NCI-H460 (cell line): Measurements from ENCODE around the gene F7. TPM values are rescaled to one million over a fixed set of nuclear protein-coding genes. Genes with fewer than 3 reads are reported as not detected.
A peak's percentile ranks its signal among the peaks of the same experiment; 100 is the strongest.
"Not testable (repeated sequence)": the region's sequence is repeated elsewhere in the genome, so short reads cannot be mapped to it uniquely, and the experiment has no call there.

Experiments
- DNase-seq: peaks from one replicate; pipeline ENCODE4 v3.0.0-alpha.2; 2016; ENCODE audit warnings: low read depth; ENCODE audit errors: extremely low read depth
- polyA plus RNA-seq: library from polyadenylated mRNA; depleted of rRNA; stranded (reverse); fragments of >200 nt; gene quantifications from 2 replicates; pipeline ENCODE4 v1.2.3, GENCODE V29; 2014; cell fraction: nucleus; rRNA removed
- total RNA-seq: library from RNA; depleted of rRNA; stranded (reverse); fragments of >200 nt; shearing (Covaris generic); gene quantifications from 2 replicates; pipeline ENCODE4 v1.2.3, GENCODE V29; 2014; rRNA removed

The F7 gene
- 0.07 TPM in 1 of 2 replicates, not detected in the other for total RNA-seq
- polyA plus RNA-seq: 0.11 TPM in 1 of 2 replicates, not detected in the other

DNA sequence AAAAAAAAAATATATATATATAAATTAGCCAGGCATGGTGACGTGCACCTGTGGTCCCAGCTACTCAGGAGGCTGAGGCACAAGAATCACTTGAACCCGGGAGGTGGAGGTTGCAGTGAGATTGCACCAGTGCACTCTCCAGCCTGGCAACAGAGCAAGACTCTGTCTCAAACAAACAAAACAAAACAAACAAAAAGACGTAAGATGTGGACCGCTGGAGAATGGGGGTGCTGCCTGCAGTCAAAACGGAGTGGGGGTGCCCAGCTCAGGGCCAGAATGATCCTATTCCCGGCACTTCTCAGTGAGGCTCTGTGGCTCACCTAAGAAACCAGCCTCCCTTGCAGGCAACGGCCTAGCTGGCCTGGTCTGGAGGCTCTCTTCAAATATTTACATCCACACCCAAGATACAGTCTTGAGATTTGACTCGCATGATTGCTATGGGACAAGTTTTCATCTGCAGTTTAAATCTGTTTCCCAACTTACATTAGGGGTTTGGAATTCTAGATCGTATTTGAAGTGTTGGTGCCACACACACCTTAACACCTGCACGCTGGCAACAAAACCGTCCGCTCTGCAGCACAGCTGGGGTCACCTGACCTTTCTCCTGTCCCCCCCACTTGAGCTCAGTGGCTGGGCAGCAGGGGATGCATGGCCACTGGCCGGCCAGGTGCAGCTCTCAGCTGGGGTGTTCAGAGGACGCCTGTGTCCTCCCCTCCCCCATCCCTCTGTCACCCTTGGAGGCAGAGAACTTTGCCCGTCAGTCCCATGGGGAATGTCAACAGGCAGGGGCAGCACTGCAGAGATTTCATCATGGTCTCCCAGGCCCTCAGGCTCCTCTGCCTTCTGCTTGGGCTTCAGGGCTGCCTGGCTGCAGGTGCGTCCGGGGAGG lies at the start of gene F7:
Gene F7, plus strand, starts transcription at position 760 of the 889 bp plus-strand sequence. Its CDS starts 51 bp downstream, at position 811.
- DNase-seq: no peak

DNA sequence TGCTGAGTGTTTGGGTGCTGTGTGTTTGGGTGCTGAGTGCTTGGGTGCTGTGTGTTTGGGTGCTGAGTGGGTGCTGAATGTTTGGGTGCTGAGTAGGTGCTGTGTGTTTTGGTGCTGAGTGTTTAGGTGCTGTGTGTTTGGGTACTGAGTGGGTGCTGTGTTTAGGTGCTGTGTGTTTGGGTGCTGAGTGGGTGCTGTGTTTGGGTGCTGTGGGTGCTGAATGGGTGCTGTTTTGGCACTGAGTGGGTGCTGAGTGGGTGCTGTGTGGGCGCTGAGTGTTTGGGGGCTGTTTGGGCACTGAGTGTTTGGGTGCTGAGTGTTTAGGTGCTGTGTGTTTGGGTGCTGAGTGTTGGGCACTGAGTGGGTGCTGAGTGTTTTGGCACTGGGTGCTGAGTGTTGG lies 48.5 kb upstream of the F7 start:
- no peak for DNase-seq

DNA sequence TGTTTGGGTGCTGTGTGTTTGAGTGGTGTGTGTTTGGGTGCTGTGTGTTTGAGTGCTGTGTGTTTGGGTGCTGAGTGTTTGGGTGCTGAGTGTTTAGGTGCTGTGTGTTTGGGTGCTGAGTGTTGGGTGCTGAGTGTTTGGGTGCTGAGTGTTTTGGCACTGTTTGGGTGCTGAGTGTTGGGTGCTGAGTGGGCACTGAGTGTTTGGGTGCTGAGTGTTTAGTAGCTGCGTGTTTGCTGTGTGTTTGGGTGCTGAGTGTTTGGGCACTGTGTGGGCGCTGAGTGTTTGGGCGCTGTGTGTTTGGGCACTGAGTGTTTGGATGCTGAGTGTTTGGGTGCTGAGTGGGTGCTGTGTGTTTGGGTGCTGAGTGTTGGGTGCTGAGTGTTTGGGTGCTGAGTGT lies 48.0 kb upstream of the F7 start:
- DNase-seq: not testable (repeated sequence)

DNA sequence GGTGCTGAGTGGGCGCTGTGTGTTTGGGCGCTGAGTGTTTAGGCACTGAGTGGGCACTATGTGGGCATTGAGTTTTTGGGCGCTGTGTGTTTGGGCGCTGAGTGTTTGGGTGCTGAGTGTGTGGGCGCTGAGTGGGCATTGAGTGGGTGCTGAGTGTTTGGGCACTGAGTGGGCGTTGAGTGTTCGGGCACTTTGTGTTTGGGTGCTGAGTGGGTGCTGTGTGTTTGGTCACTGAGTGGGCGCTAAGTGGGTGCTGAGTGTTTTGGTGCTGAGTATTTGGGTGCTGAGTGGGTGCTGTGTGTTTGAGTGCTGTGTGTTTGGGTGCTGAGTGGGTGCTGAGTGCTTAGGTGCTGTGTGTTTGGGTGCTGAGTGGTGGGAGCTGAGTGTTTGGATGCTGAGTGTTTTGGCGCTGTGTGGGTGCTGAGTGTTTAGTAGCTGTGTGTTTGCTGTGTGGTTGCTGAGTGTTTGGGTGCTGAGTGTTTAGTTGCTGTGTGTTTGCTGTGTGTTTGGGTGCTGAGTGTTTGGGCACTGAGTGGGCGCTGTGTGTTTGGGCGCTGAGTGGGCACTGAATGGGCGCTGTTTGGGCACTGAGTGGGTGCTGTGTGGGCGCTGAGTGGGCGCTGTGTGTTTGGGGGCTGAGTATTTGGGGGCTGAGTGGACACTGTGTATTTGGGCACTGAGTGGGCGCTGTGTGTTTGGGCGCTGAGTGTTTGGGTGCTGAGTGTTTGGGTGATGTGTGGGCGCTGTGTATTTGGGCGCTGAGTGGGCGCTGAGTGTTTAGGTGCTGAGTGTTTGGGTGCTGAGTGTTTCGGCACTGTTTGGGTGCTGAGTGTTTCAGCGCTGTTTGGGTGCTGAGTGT lies 47.2 kb upstream of the F7 start:
- no peak for DNase-seq

DNA sequence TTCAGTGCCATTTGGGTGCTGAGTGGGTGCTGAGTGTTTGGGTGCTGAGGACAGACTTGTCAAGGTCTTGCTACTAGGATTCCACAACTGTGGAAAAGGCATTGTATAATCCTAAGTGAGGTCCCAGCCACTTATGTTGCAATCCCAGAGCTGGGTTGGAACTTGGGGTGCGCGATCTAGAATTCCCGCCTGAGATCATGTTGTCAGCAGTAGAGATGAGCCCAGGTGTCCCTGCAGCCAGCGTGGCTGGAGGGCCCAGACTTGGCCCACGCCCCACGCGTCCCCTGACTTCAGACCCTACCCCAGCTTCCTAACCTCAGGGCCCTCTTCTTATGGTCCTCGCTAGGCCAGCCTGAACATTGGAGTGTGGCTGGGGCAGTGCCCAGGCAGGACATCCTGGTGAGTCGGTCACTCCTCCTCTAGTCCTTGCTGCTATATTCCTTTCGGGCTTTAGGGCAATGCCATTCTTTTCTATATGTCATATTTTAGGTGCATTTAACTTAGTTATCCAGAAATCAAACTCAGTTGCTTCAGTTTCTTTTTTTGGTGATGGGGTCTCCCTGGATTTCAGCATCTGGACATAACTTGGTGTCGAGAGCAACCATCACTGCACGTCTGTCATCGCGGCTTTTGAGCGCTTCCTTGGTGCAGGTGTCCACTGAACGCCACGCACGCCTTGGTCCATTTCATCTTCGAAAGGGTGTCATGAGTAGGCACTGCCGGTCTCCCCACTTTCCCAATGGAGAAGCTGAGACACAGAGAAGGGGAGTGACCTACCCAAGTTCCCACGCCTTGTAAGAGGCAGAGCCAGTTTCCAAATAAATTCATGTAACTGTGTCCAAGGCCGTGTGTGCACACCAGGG lies 46.4 kb upstream of the F7 start:
- DNase-seq: no peak

DNA sequence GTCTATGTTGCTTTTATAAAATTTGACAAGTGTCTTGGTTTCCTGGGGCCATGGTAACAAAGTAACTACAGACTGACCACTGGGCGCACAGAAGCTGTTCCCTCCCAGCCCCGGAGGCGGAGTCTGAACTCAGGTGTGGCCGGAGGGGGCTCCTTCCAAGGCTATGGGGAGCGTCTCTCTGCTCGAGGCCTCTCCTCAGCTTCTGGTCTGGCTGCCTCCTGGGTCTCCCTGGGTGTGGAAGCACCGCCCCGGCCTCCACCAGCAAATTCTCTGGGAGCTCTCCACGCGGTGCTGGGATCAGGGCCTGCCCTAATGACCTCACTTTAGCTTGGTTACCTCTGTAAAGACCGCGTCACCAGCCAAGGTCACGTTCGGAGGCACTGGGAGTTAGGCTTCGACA lies 45.7 kb upstream of the F7 start:
- no peak for DNase-seq

DNA sequence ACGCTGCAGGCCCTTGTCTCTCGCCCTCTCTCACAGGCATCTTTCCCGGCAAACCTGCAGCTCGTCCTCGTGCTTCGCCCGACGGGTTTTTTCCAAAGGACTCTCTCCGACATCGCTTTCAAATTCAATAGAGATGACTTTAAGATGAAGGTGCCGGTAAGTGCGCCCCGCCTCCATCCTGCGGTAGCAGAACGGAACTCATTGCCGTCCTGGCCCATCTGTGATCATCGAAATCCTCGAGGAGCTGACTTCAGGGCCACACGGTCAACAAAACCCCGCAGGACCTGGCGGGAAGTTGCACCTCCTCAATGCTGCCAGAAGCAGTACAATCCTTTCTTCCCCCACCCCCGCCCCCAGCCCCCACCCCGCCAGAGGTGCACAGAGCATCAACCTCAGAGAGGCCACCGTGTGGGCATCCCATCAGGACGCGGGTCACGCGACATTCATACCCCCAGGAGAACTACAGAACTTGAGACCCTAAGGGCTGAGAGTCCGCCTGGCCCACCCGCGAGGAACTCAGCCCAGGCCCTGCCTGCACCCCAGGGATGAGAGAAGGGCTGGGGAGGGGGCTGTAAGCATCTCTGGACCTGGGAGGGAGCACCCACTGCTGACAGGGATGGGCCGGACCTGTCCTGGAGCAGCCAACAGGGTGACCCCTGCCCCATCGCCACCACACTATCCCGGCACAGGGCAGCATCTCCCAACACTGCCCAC lies 44.9 kb upstream of the F7 start:
- no peak for DNase-seq

DNA sequence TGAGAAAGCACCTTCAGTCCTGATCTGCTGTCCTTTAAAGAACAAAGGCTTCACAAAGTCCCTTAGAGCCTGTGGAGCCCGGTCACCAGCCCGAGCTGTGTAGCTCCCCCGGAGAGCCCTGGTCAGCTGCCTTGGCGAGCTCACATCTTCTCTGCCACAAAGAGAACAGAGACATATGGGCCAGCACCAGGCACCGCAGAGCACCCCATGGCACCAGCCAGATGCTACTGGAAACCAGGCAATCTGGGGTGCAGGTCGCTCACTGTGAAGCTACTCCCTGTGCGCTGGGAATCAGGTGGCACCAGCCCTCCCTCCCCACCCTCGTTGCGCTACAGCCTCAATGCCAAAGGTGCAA lies 44.3 kb upstream of the F7 start:
- no peak for DNase-seq

DNA sequence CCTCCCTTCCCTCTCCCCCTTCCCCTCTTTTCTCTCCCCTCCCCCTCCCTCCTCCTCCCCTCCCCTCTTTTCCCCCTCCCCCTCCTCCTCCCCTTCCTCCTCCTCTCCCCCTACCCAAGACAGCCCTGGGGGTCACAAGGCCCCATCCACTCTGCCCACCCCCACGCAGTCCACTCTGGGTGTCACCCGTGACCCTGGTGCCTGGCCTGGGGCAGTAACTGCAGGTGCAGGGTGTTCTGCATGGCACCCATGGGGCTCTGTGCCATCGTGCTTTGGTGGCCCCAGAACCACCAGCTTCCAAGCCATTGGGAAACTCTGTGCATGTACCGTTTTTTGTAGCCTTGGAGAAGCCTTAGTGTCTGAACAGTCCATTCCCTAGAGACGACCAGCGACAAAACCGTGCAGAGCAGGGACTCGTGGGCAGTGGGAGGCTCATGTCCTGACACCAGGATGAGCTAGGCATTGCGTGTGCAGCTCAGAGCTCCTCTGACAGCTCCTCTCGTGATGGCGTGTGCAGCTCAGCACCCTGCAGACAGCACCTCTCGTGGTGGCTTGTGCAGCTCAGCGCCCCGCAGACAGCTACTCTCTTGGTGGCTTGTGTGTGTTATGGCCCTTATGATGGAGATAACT lies 43.7 kb upstream of the F7 start:
- DNase-seq: no peak

DNA sequence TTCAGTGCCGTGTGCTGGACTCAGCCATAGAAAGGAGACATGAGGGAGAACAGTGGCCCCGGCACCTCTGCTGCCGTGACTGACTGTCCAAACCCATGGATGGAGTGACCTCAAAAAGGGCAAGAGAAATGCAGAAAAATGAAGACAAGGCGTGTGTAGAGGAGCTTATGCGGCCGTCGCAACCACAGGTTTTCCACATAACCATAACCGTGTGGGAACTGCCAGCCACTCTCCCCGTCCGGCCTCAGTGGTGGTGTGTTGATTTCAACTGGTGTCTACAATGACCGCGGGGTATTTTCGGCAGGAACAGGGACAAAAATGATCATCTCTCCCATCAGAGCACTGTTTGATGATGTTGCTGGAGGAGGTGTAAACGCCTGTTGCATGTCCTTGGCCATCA lies 42.9 kb upstream of the F7 start:
- DNase-seq: no peak

DNA sequence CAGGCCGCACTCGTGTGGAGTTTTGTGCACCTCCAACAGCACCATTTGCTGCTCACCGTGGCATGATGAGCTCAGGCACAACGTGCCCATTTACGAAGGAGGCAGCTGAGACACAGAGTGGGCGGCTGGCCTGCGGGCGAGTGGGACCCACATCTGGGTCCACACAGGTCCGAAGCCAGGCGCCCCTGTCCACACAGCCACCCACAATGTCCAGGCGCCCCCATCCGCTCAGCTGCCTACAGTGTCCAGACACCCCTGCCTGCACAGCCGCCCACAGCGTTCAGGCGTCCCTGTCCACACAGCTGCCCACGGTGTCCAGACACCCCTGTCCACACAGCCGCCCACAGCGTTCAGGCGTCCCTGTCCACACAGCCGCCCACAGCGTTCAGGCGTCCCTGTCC lies 42.5 kb upstream of the F7 start:
- DNase-seq: no peak

DNA sequence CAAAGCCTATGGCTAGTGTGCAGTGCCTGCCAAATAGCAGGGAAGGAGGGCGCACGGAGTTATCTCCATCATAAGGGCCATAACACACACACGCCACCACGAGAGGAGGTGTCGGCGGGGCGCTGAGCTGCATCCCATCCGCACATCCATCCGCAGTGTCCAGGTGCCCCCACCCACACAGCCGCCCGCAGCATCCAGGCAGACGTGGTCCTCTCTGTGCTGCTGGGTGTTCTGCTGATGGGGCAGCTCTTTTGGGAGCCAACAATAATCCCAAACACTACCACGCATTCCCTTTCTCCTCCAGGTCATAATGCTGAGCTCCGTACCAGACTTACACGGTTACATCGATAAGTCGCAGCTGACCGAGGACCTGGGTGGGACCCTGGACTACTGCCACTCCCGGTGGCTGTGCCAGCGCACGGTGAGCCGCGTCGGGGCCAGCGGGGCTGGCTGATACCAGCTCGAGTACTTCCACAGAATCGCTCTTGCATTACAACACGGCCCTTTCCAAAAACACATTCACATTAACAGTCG lies 41.5 kb upstream of the F7 start:
- no peak for DNase-seq

DNA sequence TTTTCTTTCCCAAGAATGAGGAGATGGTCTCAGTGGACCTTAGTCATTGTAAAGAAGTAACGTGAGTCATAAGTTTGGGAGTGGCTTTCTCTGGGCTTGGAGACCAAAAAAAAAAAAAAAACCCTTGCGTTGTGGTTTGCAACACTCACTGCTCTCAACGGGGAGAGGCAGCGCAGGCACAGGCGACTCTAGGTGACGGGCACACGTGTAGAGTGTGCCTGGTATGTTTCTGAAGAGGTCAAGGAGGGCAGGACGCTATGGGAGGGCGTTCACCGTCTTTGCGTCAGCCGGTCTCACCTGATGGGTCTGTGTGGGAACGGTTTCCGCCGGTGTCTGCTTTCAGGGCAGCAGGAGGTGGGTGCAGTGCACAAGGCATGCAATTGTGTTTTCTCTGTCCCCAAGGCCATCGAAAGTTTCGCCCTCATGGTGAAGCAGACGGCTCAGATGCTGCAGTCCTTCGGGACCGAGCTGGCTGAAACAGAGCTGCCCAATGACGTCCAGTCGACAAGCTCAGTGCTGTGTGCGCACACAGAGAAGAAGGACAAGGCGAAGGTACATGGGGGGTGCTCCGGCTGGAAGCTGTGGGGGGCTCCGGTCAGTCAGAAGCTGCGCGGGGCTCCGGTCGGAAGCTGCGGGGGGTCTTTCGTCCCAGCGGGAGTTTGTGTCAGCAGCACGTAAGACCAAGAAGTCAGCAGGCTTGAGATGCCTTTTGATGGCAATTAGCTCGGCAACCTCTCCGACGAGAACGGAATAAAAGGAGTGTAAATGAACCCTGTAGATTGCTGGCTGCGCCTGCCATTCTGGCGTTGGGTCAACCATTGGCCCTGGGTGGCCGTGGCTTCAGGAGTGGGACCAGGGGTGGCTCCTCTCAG lies 40.8 kb upstream of the F7 start:
- DNase-seq: peak; percentile 43

DNA sequence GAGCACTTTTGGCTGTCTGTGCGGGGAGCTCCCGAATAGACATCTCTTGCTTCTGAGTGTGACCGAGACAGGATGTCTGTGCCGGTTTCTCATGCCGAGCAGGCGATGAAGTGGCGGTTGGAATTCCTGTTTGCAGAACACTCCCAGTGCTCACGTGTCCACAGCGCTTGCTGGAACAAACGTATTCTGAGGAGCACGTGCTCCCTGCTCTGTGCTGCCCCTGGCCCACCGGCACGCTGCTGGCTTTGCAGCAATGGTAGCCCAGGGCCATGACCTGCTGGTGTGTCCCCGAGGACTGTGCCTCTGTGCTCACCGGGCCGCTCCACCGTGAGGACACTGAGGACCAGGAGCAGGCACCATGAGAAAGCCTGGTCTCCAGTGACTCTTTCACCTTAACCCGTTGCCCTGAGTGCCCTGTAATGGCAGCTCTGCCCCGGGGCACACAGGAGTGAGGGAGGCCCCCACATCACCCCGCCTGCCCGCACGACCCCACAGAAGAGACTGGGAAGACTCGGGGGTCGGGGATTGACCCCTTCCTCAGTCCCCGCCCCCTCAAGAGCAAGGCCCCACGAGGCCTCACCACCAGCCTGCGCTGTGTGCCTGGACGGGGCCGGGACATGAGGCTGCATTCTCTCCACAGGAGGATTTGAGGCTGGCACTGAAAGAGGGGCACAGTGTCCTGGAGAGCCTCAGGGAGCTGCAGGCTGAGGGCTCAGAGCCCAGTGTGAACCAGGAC lies 40.0 kb upstream of the F7 start:
- no peak for DNase-seq

DNA sequence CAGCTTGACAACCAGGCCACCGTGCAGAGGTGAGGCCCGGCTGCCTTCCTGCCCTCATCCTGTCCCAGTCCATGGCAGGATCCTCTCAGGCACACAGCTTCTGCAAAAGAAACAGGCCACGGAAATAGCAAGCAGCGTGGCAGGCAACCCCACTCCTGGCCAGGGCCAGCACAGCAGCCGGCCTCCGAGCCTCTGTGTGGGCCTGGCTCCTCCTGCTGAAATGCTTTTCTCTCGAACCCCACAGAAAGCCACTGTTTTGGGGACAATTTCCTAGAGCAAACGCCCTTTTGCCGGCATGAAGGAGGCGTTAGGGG lies 39.5 kb upstream of the F7 start:
- DNase-seq: no peak

DNA sequence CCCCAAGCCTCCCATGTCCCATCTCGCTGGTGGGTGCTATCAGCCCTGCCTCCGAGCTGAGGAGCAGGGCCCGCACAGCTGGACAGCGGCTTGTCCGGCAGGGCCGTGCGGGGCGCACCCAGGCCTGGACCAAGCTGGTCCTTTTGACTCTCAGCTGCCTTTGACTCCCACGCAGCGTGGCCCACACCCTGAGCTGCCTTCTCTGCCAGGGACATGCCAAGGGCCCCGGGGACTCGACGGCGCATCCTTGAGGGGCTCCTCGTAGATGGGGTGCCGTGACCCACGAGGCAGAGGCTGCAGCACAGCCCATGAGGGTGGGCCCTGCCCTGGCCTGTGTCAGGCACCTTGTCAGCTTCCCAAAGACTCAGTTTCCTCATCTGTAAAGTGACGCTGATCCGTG lies 38.8 kb upstream of the F7 start:
- DNase-seq: no peak

DNA sequence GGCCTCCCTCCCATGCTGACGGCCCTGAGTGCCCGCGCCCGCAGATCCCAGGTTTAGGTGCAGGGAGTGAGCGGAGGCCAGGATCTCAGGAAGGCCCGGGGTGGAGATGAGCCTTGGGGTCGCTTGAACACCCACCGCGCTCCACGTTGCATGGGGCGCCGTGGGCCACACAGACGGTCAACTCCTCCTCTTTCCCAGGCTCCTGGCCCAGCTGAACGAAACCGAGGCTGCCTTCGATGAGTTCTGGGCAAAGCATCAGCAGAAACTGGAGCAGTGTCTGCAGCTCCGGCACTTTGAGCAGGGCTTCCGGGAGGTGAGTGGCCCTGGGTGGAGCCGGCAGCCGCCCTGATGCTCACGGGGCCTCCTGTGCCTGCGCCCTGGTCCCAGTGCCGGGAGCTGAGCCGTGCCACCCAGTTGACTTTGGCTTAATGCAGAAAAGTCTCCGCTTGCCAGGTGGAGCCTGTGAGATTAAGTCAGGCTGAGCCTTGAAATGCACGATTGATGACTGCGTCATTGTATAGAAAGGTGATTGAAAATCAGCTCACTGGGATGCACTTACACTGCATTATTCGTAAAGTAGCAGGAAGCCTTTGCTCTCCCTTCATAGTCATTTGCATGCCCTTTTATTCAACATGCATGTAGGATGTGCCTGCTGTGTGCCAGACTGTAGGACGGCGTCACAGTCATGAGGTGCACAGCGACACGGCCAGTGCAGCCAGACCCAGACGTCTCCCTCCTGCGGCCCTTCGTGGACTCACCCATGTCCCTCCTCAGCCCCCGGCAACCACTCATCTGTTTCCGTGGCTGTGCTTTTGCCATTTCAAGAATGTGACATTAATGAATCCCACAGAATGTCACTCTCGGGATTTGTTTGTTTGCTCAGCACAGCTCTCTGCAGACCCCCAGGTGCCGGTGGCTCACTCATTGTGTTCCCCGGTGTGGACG lies 35.5 kb upstream of the F7 start:
- DNase-seq: no peak
